GM19455 (cell line): ENCODE data around the gene POC1A.
"Not testable (repeated sequence)": the region's sequence is repeated elsewhere in the genome, so short reads cannot be mapped to it uniquely, and the experiment has no call there.

Source experiments
- ATAC-seq: cut with Tn5 transposase; IDR thresholded peaks from one replicate; pipeline ENCODE4 v1.9.1; 2021; ENCODE audit not compliant: unreplicated experiment

POC1A gene

GRCh38 chr3:52184690-52185089 is 30.5 kb upstream of the POC1A start:
- no peak for ATAC-seq

- no peak for ATAC-seq
Measured at GRCh38 chr3:52183786-52184445, 29.7 kb upstream of the POC1A start.

- no peak for ATAC-seq
Measured at GRCh38 chr3:52182691-52183090, 28.5 kb upstream of the POC1A start.

GRCh38 chr3:52182196-52182595 is 28.0 kb upstream of the POC1A start:
- ATAC-seq: no peak

GRCh38 chr3:52181543-52181942 is 27.3 kb upstream of the POC1A start:
- ATAC-seq: no peak

- no peak for ATAC-seq
Measured at GRCh38 chr3:52178537-52178936, 24.3 kb upstream of the POC1A start.

GRCh38 chr3:52178126-52178525 is 23.9 kb upstream of the POC1A start:
- not testable (repeated sequence) for ATAC-seq

GRCh38 chr3:52177701-52178042 is 23.4 kb upstream of the POC1A start:
- no peak for ATAC-seq

GRCh38 chr3:52176951-52177700 is 22.9 kb upstream of the POC1A start:
- ATAC-seq: no peak

GRCh38 chr3:52176180-52176752 is 22.0 kb upstream of the POC1A start:
- ATAC-seq: no peak

GRCh38 chr3:52175416-52176179 is 21.4 kb upstream of the POC1A start:
- no peak for ATAC-seq

GRCh38 chr3:52174896-52175295 is 20.7 kb upstream of the POC1A start:
- ATAC-seq: no peak

GRCh38 chr3:52173101-52173500 is 18.9 kb upstream of the POC1A start:
- ATAC-seq: no peak

GRCh38 chr3:52172262-52172757 is 18.1 kb upstream of the POC1A start:
- no peak for ATAC-seq

- no peak for ATAC-seq
Measured at GRCh38 chr3:52171514-52172261, 17.5 kb upstream of the POC1A start.

GRCh38 chr3:52170217-52170616 is 16.0 kb upstream of the POC1A start:
- ATAC-seq: not testable (repeated sequence)

- no peak for ATAC-seq
Measured at GRCh38 chr3:52167240-52167639, 13.0 kb upstream of the POC1A start.

GRCh38 chr3:52162250-52162872 is 8.1 kb upstream of the POC1A start:
- ATAC-seq: no peak

- no peak for ATAC-seq
Measured at GRCh38 chr3:52159503-52159902, 5.3 kb upstream of the POC1A start.

GRCh38 chr3:52155912-52156311 is 1.7 kb upstream of the POC1A start:
- no peak for ATAC-seq
